DMS53 treated with DMSO at 0.1 percent for 48 hours (cell line): ENCODE results near the gene VPS41.

ENCODE experiments used
- DNase-seq: peaks from one replicate; lab custom pipeline; 2025; ENCODE audit not compliant: unreplicated experiment; lab: John Stamatoyannopoulos, UW

The VPS41 gene

DNA sequence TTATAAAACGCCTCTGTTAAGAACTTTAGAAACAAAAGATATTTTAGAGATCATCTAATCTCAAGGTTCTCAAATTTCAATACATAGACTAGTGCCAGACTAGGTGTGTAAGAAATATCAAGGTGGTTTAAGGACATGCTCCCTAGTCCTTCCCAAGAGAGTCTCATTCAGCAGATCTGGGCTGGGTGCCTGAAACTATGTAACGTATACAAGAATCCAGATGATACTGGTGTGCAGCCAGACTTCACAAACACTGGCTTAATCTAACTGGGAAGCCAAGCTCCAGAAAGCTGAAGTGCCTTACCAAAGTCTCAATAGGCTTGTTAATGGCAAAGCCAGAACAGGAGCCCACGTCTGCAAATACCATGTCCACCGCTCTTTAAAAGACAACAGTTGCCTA, 172.9 kb downstream of the VPS41 start:
- DNase-seq: no peak

DNA sequence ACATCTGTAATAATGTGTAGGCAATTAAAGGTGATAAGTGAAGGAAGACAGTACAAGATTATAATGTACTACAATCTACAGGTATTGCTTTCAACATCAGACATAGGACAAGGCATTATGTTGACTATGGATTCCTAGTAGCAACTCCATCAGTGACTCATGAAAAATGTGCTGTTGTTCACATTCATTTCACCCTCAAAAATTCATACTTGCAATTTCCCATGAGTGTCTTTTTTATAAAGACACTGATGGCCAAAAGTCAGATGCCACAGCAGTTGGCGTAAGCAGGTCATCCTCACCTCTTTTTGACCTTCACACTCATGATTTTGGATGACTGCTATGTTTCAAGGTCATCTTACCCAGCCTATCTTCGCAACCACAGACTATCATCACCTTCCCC, 177.8 kb downstream of the VPS41 start:
- no peak for DNase-seq

DNA sequence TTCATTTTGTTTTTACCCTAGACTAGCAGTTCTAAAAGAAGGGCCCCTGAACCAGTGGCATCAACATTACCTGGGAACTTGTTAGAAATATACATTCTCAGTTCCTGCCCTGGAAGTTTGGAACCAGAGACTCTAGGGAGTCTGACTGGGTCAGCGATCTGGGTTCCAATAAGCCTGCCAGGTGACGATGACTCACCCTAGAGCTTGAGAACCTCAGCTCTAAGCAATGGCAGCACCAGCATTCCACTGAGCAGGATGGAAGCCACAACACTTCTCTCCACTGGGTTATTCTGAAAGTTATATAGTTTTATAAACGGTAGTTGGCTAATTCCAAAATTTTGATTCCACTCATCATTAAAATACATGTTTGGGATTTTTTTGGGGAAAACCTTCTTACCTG, 180.8 kb downstream of the VPS41 start:
- no peak for DNase-seq

DNA sequence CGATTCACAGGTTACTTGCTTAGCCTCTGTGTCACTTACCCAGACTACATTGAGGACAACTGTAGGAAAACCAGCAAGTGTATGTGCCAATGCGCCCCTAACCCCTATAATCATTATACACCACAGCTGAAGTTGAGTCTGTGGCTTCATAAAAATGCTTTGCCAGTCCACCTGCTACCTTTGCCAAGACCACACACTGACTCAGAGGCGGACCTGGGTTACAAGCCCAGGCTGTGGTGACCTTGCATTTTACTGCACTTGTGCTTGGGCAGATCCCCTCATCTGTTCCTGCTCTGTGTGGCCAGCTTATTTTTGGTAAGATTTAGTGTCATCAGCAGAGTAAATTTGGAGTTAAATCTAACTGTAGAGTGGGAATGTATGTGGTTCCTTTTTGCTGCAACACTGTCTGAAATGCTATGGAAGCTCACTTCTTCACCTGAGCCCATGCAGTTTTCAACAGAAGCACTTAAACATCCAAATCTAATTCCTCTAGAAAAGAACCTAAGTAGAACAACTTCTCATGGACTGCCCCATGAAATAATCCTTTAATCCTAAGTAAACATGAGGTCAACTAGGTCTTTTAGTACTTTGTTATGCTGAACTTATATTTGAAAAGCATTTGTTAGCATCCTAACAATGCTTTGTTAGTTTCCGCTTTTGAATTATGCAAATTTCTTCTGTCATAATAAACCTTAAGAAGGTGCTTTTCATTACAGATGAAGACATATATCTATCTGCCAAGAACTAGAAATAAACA, 181.6 kb downstream of the VPS41 start:
- no peak for DNase-seq

DNA sequence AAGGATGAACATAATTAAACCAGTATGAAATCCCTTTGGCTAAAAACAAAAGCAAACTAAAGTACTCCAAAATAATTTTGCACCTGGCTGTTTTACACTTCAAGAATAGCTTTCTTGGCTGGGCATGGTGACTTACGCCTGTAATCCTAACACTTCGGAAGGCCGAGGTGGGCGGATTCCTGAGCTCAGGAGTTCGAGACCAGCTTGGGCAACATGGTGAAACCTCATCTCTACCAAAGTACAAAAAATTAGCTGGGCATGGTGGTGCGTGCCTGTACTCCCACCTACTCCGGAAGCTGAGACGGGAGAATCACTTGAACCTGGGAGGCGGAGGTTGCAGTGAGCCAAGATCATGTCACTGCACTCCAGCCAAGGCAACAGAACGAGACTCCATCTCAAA, 185.7 kb downstream of the VPS41 start:
- no peak for DNase-seq

DNA sequence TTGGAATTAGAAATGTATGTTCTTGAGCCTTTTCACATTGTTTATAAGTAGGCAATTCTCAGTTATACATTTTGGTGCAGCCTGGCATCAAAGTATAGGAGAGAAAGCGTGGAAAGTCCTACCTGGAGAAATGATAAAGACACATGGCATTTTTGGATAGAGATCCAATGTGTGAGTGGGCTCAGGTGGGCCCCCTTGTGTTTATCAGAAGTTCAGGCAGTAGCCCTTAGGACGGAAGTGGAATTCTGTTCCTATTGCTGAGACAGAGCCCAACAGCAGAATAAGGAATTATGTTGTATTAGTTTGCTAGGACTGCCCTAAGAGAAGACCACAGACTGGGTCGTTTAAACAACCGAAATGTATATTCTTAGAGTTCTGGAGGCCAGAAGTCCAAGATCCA, 192.6 kb downstream of the VPS41 start:
- DNase-seq: no peak

DNA sequence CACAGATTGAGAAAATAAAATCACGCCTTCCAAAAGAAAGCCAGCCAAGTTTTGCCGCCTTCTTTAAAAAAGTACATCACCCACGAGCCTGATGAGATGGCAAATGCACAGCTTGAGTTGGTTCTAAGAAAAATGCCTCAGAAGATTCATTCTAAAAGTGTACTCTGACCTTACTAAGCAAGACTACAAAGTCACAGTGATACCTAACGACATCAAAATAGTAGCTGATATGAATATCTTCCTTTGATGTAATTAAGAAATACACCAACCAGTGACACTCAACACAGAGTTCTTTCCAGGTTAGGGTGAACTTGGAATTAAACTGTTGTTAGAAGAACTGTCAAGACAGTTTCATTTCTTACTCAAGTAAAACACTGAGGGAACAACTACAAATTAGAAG, 199.9 kb downstream of the VPS41 start:
- no peak for DNase-seq

DNA sequence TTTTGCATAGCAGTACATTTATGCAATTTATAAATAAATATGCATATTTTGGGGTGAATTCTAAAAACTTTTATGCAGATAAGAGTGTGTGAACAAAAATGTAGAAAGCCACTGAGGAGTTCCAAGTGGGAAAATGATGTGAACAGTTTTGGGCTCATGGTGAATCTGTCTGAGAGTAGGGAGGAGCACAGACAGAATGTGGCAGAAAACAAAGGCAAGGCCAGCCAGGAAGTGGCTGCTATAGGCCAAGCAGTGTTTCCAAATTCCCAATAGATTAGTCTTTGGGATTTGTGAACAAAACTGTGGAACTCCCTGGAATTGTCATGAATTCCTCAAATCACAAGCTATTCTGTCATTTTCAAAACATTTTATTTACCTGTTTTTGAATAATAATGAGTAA, 204.2 kb downstream of the VPS41 start:
- DNase-seq: no peak

DNA sequence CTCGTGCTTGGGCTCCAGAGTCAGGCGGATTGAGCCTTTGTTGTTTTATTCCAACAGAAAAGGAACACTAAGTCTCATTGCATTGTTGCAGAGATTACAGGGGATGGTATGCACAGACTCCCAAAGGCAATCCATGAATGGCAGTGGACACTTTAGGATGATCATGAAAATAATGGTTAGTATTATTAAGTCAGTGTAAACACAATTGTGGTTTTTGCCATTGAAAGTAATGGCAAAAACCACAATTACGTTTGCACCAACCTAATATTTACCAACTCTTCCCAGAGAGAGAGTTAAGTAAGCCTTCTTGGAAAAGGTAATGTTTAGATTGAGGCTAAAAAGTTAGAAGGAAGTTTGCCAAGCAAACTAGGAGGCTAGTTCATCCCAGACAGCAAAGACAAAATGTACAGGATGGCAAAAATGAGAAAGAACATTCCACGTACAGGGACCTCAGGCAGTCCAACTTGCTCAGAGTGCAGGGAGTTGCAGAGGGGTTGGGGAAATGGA, 204.9 kb downstream of the VPS41 start:
- no peak for DNase-seq

DNA sequence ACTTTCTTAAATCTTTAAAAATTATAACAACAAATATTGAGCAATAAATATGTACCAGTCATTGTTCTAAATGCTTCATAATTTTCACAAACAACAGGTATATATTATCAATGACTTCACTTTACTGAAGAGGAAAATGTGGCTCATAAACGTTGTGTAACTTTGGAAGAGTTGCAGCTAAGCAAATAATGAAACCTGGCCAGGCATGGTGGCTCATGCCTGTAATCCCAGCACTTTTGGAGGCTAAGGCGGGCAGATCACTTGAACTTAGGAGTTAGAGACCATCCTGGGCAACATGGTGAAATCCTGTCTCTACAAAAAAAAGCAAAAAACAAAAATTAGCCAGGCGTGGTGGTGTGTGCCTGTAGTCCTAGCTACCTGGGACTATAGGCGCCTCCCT, 205.9 kb downstream of the VPS41 start:
- DNase-seq: no peak

DNA sequence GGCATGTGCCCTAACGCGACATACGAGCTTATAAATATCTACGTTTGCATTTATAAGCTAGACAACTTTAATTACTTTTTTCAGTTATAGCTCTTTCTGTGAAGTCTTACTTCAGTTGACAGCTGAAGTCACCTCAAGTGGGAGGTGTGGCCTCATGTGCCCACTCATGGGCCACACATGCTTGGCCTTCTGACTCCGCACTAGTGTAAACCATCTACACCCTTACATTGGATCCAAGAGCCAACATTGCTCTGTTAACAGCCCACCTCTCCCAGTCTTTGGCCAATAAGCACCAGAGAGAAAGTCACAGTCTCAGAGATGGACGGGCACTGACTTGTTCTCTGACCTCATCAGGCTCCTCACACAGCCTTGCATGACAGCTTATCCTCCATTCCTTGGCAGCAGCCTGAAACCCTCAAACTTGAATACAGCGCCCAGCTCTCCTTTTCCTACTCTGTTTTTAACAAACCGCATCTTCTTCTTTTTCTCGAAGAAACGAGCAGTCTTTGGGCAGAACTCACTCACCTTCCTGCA, 206.9 kb downstream of the VPS41 start:
- no peak for DNase-seq

DNA sequence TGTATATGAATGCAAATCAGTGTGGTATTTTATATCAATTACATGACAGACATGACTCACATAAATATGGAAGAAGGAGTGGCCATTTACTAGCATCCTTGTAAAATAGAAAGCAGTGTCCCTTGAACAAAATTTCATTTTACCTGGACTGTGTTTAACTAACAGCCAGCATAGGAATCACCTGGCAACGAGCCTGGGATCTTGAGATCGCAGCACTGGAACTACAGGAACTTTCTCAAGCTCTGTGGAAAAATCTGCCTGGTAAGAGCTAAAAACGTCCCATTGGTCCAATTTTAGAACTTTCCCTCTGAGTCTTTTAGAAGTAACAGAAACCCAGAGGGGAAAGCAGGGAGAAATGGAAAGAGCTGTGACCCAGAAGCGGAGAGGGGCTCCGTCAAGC, 208.9 kb downstream of the VPS41 start:
- DNase-seq: no peak

DNA sequence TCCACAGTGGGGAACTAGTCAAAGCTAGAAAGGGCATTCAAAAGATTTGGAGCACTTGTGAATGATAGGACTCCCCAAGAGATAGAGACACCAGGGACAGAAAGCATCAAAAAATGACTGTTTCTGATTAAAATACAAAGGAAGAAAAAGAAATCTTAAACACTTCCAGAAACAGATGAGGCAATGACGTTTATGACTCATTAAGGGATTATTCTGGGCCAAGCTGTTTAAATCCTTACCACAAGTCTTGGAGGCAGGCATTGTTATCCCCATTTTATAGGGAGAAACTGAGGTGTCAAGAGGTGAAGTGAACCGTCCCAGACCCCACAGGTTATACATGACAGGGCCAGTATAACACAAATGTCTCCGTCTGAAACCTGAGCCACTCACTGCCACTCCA, 209.5 kb downstream of the VPS41 start:
- no peak for DNase-seq

DNA sequence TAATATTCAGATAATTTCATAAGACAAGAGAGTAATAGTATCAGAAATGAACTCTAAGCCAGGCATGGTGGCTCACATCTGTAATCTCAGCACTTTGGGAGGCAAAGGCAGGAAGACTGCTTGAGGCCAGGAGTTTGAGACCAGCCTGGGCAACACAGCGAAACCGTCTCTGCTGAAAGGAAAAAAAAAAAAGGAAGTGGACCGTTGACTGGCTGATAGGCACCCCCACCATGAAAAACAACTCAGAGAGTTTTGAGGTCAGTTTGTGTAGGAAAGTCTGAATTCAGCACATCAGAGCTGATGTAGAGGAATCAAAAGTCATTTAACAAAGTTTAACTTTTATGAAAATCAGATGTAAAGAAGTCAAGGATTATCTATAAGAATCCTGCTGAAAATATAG, 214.7 kb downstream of the VPS41 start:
- DNase-seq: no peak

DNA sequence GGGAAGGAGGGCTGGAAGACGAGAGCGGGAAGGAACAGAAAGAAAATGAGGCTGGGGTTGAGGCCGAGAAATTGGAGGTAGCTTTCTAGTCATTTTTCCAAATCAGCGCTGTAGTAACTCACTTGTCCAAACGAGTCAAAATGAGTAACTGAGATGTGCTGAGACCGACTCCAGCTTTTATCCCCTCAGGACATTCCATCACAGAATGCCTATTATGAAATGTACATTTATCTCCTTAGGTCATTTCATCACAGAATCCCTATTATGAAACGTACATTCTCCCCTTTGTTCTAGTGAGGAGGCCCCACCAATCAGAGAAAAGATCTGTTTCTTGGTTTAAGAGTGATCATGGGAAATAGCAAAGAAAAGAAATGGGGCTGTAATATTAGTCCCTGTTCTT, 222.1 kb downstream of the VPS41 start:
- no peak for DNase-seq

DNA sequence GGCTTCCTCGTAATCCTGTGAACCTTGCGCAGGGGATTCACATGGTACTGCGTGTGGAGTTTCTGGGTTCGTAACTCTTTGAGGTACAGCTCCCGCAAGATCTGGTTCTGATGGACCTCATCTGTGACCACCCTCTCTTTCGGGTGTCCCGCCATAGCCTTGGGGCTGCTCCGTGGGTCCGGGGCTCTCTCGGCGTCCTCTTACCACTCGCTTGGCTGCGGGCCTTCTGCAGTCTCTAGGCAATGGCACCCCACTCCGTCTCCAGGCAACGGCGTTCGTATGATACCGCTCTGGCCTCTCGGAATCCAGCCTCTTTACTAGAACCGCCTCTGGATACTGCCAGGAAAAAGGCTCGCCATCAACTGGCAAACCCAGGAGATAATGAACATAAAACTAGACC, 223.1 kb downstream of the VPS41 start:
- no peak for DNase-seq

DNA sequence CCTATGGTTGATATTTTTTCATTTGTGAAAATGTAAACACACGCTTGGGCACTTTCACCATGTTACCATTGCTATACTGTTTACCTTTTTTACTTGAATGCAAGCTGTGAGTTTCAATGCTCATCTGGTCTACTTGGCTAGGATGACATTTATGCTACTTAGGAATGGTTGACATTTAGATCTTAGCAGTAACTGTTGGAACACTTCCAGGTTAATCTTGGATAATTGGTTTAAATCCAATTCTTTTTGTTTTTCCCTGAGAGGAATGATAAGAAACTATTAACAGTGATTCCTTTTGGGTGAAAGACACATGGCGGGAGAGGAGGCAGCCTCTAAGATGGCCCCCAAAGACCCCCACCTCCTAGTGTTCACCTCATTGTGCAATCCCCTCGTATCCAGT, 226.4 kb downstream of the VPS41 start:
- no peak for DNase-seq

DNA sequence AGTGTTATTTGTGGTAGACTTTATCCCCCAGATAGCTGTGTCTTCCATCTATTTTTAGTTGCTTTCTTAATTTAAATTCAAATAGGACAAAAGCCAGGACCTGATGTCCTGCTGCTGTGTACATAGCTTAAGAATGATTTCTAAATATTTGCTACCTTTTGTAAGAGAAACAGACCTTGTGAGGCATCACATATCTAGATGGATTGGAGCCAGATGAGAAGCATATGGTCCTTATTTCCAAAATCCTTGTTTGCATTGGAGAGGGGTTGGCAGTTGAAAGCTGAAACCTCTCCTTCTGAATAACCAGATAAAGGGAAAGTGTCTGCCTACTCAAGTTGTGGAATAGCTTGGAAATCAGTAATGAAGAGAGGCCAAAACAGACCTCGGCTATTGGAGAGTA, 227.1 kb downstream of the VPS41 start:
- DNase-seq: peak; percentile 27

DNA sequence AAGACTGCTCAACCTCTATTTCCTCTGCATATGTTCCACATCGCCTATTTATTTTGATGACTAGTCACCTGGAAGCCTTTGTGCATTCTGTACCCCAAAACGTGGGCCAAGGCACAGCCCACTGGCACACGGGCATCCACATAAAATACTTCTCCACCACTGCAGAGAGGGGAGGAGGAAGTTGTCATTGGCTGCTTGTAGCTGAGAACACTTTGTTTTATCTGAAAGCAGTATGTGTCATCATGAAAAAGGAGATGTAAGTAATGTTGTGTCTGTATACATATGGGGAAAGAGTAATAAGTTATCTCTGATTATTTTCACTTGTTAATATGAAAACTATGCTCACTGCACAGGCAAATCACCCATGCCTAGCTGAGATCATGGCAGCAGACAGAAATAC, 229.6 kb downstream of the VPS41 start:
- no peak for DNase-seq

DNA sequence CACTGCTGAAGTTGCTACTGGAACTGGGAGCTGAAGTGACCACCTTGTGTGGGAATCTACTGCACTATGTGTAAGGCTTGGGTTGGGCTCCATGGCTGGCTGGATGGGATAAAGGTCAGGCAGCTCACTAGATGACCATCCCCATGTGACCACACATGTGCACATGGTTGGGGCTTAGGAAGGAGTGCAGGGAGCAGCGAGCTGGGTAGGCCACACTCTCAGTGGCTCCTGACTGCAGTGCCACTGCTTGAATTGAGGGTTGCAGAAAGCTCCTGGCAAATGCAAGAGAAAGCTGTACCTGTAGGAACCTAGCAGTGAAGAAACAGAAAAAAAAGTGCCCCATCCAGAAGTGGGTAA, 230.3 kb downstream of the VPS41 start:
- no peak for DNase-seq

DNA sequence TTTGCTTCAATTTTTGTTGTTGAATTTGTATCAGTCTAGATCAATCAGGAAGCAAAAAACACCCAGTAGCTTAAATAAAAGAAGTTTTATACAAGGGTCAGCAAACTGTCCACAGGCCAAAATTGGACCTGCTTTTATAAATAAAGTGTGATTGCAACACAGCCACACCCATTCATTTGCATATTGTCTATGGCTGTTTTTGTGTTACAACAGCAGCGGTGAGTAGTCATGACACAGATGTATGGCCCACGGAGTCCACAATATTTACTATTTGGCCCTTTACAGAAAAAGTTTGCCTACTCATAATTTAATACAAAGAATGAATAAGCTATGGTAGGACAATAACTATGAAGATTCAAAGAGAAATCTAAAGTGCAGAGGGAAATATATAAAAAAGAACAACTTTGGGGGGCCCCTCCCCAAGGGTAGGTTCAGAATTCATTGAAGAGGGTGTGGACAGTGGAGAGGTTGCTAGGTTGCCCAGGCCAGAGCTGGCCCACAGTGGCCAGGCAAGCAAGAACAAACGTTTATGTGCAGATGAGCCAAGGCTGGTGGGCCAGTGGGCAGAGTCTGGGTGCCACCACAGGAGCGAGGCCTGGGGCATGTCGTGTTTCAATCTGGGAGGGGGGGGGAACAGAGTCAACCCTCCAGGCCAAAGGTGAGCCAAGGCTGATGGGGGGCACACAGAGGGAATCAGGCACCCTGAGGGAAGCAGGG, 230.9 kb downstream of the VPS41 start:
- DNase-seq: no peak

DNA sequence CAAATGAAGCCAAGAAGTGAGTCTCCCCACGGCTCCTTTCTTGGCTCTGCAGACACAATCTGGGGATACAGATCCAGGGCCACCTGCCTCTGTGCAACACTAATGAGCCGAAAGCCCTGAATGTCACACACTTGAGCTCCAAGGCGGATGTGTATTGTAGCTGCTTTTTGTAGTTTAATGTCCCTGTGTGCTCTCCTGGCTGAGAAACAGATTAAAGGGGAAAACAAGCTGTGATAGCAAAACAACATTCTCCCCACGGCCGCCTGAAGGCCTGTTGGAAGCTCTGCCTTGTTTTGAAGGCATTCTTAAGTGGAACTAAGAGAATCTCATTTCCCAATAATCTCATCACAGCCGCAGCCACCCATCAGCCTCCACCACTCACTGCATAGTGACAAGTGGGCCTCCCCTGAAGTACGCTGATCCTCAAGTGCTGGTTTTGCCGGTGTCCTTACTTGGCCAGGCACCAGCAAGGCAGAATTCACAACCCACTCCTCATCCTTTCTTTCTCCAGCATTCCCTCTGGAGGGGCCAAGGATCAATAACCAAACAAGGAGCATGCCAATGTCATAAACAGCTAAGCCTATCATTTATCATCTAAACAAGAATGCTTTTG, 233.4 kb downstream of the VPS41 start:
- DNase-seq: no peak
